ENCODE data around the gene SHMT2.

The SHMT2 gene

DNA sequence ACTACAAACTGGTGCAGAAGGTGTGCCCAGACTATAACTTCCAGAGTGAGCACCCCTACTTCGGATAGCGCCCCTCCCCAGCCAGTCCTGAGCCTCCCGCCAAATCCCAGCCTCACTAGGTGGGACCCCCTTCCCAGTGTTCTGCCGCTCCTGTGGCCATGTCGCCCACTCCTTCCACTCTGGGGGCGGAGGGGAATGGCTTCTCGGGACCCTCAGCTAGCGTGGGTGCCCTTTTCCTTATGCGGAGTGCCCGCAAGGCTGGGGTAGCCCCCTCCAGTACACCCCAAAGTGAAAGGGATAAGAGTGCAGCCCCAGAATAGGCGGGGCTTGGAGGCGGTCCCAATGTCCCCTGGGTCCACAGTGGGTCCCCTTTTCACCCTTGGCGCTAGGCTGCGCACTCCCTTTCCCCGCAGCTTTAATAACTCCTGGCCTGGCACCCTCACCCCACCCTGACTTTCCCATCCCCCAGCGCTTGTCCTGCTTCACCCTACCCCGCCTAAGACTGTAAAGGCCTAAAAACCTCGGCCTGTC is 3.8 kb upstream of the SHMT2 start:
- DNase-seq (ENCODE audit: low read depth, low spot score), result no peak

DNA sequence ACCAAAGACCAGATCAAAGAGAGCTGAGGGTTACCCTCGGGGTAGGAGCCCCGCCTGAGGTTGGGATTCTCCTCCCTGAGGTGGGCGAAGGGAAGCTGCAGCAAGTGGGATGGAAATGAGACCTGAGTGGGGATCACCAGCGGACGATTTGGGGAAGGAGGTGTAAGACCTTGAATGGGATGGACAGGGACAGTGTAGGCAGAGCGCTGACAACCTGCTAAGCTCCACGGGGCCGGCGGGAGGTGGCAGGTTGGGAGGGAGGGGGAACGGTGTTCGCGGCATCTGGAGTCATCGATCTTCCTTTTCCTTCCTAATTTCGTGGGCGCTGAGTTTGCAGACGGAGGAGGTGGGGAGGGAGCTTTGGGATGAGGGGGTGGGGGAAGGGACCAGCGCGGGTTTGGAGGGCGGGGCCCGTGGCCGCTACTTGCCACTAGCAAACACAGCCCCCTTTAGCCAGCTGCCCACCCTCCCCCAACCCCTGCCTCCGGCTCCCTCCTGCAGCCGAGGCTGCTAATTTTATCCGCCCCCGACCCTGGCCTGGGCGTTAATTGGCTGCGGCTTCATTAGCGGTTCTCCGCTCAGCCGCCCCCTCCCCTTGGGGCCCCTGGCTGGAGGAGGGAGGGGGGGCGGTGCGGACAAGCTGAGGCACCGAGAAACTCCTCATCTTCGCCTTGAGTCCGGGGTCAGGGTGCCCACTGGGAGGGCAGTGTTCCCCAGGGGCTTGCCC is 2.8 kb upstream of the SHMT2 start:
- no peak for DNase-seq (ENCODE audit: low read depth, low spot score)

DNA sequence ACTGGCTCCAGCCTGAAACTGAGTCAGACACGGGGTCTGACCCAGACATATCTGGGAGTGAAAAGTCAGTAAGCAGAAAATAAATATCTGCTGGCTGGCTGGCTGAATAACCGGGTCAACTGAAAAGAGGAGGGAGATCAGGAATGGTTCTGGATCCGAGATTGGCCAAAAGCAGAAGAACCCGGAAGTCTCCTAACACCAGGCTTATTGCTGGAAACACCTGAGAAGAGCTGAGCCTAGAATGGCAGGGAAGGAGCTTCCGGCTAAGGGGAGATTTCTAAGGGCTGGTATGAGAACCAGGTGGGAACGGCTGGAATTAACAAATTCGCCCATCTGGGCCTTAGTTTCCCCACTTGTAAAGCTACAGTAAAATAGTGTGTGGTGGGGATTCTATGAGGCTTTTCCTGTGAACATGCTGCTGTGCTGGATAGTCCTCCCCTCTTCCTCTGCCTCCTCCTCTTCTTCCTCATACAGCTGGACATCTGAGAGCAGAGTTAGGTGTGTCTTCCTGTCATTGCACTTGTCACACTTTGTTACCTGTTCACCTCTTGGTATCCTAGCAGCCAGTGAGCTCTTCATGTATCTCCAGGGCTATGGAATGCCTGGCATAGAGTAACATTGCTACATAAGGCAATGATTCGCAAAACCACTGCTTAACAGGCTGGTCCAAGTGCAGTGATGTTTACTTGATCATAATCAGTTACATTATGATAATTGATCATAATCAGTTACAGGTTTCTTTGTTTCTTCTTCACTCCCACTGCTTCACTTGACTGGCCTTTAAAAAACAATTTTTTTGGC is 2.0 kb upstream of the SHMT2 start:
- no peak for DNase-seq (ENCODE audit: low read depth, low spot score)

DNA sequence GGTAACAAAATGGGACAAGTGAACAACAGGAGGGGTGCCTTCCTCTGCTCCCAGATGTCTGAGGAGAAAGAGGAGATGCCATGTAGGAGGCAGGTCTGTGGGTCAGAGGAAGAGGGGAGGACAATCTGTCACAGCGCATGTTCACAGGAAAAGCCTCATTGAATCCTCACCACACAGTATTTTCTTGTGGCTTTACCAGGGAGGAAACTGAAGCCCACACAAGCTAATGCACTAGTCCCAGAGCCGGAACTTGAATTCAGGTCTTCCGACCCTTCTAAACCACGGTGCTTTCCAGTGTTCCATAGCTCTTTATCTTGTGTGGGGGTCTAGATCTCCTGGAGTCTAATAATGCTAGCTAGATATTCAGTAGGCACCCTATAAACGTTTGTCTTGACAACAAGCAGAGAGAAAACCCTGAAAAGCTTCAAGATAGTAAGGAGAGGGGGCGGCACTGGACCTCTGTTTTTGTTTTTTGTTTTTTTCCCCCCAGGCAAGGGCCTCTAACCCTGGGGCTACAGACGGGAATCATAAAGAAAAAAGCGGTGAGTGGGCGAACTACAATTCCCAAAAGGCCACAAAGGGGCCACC is 371 bp upstream of the SHMT2 start:
- DNase-seq (ENCODE audit: low read depth, low spot score), result no peak

DNA sequence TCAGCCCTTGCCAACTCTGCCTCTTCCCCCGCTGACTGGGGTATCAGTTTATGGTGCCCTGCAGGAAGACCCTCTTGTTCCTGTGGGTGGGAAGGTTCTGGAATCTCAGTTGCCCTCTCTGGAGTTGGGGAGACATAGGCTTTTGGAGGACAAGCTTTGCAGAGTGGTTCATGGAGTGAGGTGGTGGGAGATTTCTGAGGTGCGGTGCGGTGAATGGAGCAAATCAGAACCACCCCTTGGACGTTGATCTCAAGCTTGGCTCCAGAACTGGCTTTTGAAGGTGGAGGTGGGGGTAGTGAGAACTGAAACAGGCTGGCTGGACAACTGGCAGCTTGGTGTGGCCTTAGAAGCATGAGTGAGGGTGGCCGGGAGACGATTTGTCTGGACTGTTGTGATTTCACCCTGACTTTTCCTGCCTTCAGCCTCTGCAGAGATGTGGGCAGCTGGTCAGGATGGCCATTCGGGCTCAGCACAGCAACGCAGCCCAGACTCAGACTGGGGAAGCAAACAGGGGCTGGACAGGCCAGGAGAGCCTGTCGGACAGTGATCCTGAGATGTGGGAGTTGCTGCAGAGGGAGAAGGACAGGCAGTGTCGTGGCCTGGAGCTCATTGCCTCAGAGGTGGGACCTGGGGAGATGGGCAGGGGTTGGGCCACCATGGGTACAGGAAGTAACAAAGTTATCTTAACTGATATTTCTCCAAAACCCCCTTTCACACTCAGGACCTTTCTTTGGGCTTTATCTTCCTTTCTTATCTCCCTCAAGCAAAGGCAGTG is 1.1 kb downstream of the SHMT2 start:
- DNase-seq (ENCODE audit: low read depth, low spot score), result no peak

DNA sequence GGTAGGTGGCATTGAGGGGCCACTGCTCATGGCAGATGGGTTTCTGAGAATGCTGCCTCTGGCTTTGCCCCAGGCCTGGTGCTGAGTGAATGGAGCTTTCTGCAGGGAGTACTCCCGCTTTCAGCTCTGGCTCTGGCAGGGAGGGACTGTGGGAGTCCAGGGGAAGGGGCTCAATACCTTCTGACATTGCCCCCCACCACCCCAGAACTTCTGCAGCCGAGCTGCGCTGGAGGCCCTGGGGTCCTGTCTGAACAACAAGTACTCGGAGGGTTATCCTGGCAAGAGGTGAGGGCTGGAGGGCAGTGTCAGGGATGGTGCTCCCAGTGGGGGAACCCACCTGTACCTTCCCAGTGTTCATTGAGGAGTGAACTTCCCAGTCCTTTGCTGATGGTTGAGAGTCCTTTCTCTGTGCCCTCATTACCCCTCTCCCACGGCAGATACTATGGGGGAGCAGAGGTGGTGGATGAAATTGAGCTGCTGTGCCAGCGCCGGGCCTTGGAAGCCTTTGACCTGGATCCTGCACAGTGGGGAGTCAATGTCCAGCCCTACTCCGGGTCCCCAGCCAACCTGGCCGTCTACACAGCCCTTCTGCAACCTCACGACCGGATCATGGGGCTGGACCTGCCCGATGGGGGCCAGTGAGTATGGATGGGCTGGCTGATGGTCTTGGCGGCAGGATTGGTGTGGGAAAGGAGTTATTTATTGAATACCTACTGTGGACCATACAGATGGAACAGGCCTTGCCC is 1.9 kb downstream of the SHMT2 start:
- no peak for DNase-seq (ENCODE audit: low read depth, low spot score)

DNA sequence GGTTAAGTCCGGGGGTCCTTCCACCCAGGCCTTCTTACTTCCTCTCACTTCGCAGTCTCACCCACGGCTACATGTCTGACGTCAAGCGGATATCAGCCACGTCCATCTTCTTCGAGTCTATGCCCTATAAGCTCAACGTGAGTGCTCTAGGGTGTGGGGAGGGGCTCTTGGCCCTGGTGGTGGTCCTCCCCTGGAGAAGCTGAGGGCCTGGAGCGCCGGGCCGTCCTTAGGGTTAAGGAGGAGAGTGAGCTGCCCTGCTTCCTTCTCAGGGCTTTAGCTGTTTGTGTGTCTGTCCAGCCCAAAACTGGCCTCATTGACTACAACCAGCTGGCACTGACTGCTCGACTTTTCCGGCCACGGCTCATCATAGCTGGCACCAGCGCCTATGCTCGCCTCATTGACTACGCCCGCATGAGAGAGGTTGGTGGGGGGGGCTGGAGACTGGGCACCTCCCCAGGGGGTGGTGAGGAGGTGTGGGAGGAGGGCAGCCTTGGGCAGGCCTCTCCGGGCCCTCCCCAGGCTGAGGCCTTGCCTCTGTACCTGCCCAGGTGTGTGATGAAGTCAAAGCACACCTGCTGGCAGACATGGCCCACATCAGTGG is 2.7 kb downstream of the SHMT2 start:
- DNase-seq (ENCODE audit: low read depth, low spot score), result no peak

DNA sequence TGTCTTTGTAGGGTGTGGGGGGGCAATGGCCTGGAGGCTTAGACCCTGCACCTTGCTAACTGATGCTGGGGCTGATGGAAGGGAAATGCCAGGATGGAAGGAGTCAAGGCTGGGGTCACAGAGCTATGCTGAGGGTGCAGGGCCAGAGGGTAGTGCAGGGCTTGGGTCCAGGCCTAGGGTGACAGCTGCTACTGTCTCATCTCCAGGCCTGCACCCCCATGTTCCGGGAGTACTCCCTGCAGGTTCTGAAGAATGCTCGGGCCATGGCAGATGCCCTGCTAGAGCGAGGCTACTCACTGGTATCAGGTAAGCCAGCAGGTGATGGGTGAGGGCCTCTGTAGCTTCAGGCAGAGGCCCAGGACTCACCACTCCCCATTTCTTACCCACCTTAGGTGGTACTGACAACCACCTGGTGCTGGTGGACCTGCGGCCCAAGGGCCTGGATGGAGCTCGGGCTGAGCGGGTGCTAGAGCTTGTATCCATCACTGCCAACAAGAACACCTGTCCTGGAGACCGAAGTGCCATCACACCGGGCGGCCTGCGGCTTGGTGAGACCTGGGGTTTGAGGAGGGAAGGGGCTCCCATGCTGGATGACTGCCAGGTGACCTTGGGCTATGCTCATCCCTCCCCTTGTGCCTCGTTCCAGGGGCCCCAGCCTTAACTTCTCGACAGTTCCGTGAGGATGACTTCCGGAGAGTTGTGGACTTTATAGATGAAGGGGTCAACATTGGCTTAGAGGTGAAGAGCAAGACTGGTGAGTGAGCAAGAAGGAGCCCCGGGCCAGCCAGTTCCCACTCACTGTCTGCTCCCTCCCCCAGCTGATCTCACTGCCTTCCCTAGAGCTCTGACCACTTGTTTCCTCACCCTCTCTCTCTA is 4.1 kb downstream of the SHMT2 start:
- DNase-seq (ENCODE audit: low read depth, low spot score), result no peak

DNA sequence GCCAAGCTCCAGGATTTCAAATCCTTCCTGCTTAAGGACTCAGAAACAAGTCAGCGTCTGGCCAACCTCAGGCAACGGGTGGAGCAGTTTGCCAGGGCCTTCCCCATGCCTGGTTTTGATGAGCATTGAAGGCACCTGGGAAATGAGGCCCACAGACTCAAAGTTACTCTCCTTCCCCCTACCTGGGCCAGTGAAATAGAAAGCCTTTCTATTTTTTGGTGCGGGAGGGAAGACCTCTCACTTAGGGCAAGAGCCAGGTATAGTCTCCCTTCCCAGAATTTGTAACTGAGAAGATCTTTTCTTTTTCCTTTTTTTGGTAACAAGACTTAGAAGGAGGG is 4.7 kb downstream of the SHMT2 start:
- DNase-seq (ENCODE audit: low read depth, low spot score), result no peak

DNA sequence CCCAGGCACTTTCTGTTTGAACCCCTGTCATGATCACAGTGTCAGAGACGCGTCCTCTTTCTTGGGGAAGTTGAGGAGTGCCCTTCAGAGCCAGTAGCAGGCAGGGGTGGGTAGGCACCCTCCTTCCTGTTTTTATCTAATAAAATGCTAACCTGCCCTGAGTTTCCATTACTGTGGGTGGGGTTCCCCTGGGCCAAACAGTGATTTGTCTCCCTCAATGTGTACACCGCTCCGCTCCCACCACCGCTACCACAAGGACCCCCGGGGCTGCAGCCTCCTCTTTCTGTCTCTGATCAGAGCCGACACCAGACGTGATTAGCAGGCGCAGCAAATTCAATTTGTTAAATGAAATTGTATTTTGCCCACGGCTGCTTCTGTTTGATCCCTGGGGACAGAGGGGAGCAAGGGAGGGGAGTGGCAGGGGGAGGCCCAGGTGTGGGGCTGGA is 5.1 kb downstream of the SHMT2 start:
- no peak for DNase-seq (ENCODE audit: low read depth, low spot score)

DNA sequence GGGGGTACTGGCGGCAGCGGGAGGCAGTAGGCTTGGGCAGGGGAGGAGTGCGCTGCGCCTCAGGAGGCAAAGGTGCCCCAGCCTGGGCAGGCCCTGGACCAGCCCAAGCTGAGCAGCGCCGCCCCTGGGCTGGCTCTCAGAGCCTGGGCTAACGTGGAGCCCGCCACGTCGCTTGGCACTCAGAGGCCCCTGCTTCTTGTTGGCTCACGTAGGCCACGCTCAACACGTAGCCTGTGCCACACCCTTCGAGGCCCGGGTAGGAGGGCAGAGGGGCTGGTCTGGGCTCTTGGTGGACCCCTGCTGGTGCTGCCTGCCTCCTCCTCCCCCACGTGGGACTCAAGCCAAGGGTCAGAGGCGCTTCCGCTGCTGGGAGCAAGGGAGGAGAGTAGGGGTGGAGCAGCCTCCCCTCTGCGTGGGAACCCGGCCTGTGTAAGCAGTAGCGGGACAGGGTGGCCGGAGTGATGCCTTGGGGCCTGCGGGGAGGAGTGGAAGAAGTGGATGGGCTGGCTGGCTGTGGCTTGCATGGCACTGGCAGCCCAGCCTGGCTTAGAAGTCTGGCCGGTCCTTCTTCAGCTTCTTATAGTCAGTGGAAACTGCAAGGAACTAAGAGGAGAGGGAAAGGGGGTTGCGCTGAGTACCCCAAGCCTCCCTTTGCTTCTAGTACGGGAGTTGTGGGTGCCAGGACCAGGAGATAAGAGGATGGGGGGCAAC is 5.7 kb downstream of the SHMT2 start:
- DNase-seq (ENCODE audit: low read depth, low spot score), result peak; percentile 75

DNA sequence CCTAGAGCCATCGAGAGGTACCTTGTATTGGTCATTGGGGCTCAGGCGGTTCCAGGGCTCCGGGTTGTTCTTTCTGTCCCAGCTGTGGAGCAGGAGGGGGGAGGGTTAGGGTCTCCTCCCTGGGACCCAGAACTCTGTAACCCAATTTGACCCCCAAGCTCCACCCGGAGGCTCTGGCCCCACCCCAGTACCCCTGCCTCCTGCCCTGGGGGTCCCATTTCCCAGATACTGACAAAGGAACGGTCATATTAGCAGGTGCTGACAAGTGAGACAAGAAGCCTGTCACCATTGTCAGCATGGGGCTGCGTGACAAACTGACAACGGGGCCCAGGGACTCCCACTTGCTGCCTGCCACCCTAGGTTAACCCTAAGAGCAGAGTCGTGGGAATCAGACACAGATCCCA is 6.2 kb downstream of the SHMT2 start:
- DNase-seq (ENCODE audit: low read depth, low spot score), result no peak

DNA sequence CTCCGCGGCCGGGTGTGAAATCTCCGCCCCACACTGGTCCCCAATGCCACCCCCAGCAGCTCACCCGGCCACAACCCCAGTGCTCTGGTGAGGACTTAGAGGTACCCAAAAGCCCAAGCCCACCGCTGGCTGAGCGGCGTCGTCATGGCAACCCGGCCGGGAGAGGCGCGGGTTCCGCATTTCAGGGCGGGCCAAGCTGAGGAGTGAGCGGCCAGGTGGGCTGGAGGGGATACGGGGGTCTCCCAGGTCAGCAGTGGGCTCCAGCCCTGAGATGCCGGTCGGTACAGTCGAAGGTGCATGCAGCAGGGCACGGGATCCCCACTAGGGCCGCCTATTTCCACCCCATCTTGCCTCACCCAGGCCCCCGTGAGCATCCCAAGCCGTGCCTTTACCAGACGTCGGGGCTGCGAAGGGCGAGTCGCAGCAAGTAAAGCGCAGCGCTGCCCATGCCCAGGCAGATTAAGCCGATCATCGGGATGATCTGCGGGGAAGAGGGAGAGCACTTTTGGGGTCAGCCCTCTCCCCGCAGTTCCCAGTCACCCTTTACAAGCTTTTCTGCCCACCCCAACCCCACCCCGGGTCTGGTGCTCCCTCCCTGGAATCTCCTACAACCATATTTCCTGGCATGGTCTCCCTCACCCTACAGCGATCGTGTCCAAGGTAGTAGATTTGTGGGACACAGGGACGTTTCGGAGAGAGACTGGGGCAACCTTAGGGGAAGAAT is 6.9 kb downstream of the SHMT2 start:
- no peak for DNase-seq (ENCODE audit: low read depth, low spot score)

DNA sequence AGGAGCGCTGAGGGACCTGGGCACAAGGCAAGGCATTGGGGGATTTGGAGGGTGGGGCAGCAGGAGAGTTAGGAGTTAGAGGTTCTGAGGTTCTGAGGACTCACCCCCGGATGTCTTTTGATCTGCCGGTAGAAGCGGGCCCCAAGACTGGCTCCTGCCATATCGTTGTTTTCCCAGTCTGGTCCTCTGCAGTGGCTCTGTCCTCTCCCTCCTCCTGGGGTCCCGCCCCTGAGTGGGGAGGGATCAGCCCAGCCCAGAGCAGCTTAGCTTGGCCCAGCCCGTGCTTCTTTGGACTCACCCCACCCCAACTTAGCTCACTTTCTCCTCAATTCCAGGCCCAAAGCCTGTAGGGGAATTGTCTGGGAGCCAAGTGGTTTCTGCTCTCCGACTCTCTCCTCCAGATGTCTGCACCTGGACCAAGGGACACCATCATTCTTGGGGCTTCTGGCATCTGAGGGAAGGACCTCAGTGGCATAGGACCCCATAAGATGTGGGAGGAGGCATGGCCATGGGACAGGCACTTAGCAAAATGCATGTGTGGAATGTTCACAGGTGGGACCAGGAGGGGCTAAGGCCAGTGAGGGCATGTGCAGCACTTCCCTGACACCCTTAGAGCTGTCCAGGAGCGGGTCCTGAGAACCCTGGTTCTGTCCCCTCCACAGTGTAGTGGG is 7.5 kb downstream of the SHMT2 start:
- no peak for DNase-seq (ENCODE audit: low read depth, low spot score)

DNA sequence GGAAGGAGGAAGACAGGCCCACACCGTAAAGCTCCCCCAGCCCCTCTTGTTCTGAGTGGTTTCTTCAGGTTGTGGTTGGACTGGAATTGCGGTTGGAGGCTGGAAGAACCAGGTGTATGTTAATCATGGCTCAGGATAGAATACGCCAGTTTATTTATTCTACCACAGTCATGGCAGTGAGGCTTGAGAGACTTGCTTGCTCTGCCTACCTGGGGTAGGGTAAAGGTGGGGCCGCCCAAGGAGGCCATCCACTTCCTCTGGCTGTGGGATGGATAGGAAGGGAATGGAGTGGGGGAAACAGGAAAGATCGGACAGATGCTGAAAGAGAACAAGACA is 8.1 kb downstream of the SHMT2 start:
- DNase-seq (ENCODE audit: low read depth, low spot score), result no peak

DNA sequence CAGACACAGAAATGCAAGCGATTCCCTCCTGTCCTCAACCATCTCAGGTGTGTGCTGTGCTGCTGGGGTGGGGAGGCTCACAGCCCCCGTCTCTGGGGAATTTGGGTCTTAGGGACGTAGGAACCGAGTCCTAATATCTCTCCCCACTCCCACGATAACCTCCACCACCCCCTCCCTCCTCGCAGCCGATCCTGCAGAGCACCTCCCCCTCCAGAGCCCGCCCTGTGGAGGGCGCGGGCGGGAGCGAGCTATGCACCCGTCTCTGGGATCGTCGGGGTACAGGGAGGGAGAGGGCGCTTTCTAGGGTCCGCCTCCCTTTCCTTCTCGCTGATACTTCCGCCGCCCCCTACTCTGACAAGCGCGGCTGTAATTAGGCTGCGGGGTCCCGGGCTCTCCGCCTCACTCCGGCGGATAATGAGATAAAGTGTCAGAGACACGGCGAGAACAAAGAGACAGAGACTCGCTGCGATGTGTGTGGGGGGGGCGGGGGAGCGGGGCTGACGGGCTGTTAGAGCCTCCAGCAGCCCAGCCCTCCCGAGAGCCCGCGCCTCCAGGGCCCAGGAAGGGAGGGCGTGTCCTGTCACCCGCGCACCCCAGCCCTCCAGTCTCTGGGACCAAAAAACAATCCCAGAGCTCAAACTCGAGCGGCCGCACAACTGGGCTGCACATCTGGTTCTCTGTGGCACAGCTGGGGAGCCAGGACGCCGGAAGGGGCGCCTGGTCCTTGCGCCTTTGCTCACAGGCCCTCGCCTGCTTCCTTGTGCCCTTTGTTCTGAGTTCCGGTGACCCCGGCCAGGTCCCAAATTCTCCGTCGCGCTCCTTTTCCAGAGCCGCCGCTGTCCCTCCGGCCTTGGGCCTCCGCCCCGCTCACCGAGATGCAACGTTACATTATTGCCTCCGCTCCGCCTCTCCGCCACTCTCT is 8.7 kb downstream of the SHMT2 start:
- no peak for DNase-seq (ENCODE audit: low read depth, low spot score)
